ENCODE results near the gene COA7. TPM values are rescaled to one million over a fixed set of nuclear protein-coding genes. Genes with fewer than 3 reads are reported as not detected.

COA7 gene
- total RNA-seq, 1 experiment from 2014 or later = 13.0 TPM

- H3K9ac ChIP-seq (ENCODE audit: low read length) = no peak overlapping the region; the same call in 1 of the 2 replicates
- ChIA-PET CTCF (interaction anchor here (0.5 kb wide), 1 partner anchor 28 kb away, joined by 12 read pairs; no protein-coding TSS in a partner anchor), POLR2A (ENCODE audit: unreplicated experiment) (no interaction called here)
- H3K79me2 ChIP-seq (ENCODE audit: low read length) = no peaks in the 10 kb centered on the region
- no peaks in the 10 kb centered on the region for H4K20me1 ChIP-seq (ENCODE audit: low read length)
- H3K36me3 ChIP-seq (ENCODE audit: low read depth, low read length) = no peaks in the 10 kb centered on the region
- BruUV-seq (replicated peaks) = no TSS peak
- H3F3A ChIP-seq (ENCODE audit: low read length, unreplicated experiment) = no peaks in the 10 kb centered on the region
- peak overlapping the region; percentile 72 for H3K27ac ChIP-seq (ENCODE audit: low read length)
- intact Hi-C loops (cut with micrococcal nuclease) = no loop called here
- peak; percentile 20 for DNase-seq
- no peak for ATAC-seq
- no peaks in the 10 kb centered on the region for H3K9me2 ChIP-seq (replicated peaks; ENCODE audit: low read length)
- peaks cover 28% of the 10 kb centered on the region for H3K4me1 ChIP-seq (ENCODE audit: insufficient read depth, low read length)
- H3K4me3 ChIP-seq (ENCODE audit: low read length) = no peak overlapping the region
- no peak overlapping the region for H2AFZ ChIP-seq (ENCODE audit: low read length)
- TF ChIP-seq EZH2phosphoT487 (IDR thresholded peaks at IDR 0.05; ENCODE audit: borderline replicate concordance, low read length) = no peak
- no peaks in the 10 kb centered on the region for H3K27me3 ChIP-seq (ENCODE audit: low read length)
- no peaks in the 10 kb centered on the region for H3K9me3 ChIP-seq (ENCODE audit: low read length)
- peak overlapping the region; percentile 47 for H3K4me2 ChIP-seq (ENCODE audit: low read length)
Observed at GRCh38 chr1:52659851-52660596, 38.1 kb downstream of the COA7 start.

- Histone ChIP-seq H3K9ac (ENCODE audit: low read length) (no peak overlapping the region; the same call in 1 of the 2 replicates), H3K4me1 (ENCODE audit: insufficient read depth, low read length) (peaks cover 28% of the 10 kb centered on the region), H3K79me2 (ENCODE audit: low read length) (no peaks in the 10 kb centered on the region), H3F3A (ENCODE audit: low read length, unreplicated experiment) (no peaks in the 10 kb centered on the region), H3K4me3 (ENCODE audit: low read length) (no peak overlapping the region), H3K9me2 (replicated peaks; ENCODE audit: low read length) (no peaks in the 10 kb centered on the region), H2AFZ (ENCODE audit: low read length) (no peak overlapping the region), H3K4me2 (ENCODE audit: low read length) (peak overlapping the region; percentile 47), H3K9me3 (ENCODE audit: low read length) (no peaks in the 10 kb centered on the region), H3K36me3 (ENCODE audit: low read depth, low read length) (no peaks in the 10 kb centered on the region), H3K27ac (ENCODE audit: low read length) (peak overlapping the region; percentile 72), H3K27me3 (ENCODE audit: low read length) (no peaks in the 10 kb centered on the region), H4K20me1 (ENCODE audit: low read length) (no peaks in the 10 kb centered on the region)
- CTCF ChIA-PET = no interaction called here
- POLR2A ChIA-PET (ENCODE audit: unreplicated experiment) = no interaction called here
- no peak for TF ChIP-seq EZH2phosphoT487 (IDR thresholded peaks at IDR 0.05; ENCODE audit: borderline replicate concordance, low read length)
- TF ChIP-seq EZH2 (IDR thresholded peaks at IDR 0.05; ENCODE audit: low read length, unreplicated experiment) = no peak
- TF ChIP-seq, protein P1, sequence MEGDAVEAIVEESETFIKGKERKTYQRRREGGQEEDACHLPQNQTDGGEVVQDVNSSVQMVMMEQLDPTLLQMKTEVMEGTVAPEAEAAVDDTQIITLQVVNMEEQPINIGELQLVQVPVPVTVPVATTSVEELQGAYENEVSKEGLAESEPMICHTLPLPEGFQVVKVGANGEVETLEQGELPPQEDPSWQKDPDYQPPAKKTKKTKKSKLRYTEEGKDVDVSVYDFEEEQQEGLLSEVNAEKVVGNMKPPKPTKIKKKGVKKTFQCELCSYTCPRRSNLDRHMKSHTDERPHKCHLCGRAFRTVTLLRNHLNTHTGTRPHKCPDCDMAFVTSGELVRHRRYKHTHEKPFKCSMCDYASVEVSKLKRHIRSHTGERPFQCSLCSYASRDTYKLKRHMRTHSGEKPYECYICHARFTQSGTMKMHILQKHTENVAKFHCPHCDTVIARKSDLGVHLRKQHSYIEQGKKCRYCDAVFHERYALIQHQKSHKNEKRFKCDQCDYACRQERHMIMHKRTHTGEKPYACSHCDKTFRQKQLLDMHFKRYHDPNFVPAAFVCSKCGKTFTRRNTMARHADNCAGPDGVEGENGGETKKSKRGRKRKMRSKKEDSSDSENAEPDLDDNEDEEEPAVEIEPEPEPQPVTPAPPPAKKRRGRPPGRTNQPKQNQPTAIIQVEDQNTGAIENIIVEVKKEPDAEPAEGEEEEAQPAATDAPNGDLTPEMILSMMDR (conservative IDR thresholded peaks at IDR 0.05; ENCODE audit: low read depth, low read length) = no peak
- intact Hi-C loops (cut with micrococcal nuclease) = no loop called here
- ATAC-seq (peak; percentile 25), DNase-seq (peak; percentile 86)
- BruUV-seq (replicated peaks) = no TSS peak
Observed at GRCh38 chr1:52659356-52659755, 38.8 kb downstream of the COA7 start.

- TF ChIP-seq EZH2phosphoT487 (IDR thresholded peaks at IDR 0.05; ENCODE audit: borderline replicate concordance, low read length) (no peak), EZH2 (IDR thresholded peaks at IDR 0.05; ENCODE audit: low read length, unreplicated experiment) (no peak)
- TF ChIP-seq, protein P1 (conservative IDR thresholded peaks at IDR 0.05; ENCODE audit: low read depth, low read length) = no peak
- CTCF ChIA-PET = no interaction called here
- H3K27me3 ChIP-seq (ENCODE audit: low read length) = no peaks in the 10 kb centered on the region
Observed at GRCh38 chr1:52658795-52659194, 39.4 kb downstream of the COA7 start.

More at GRCh38 chr1:52658795-52659194, 39.4 kb downstream of the COA7 start:
- H3K79me2 ChIP-seq (ENCODE audit: low read length) = no peaks in the 10 kb centered on the region
- H2AFZ ChIP-seq (ENCODE audit: low read length) = no peak overlapping the region
- ATAC-seq (no peak), DNase-seq (peak; percentile 57)
- 0 out of 2 replicates have a peak overlapping the region, but pooled peaks have one; percentile 47 for H3K4me2 ChIP-seq (ENCODE audit: low read length)
- intact Hi-C loops (cut with micrococcal nuclease) = no loop called here
- no peaks in the 10 kb centered on the region for H3K9me2 ChIP-seq (replicated peaks; ENCODE audit: low read length)
- no TSS peak for BruUV-seq (replicated peaks)
- no peaks in the 10 kb centered on the region for H3K9me3 ChIP-seq (ENCODE audit: low read length)
- peaks cover 28% of the 10 kb centered on the region for H3K4me1 ChIP-seq (ENCODE audit: insufficient read depth, low read length)
- H3K27ac ChIP-seq (ENCODE audit: low read length) = peak overlapping the region; percentile 72
- no peak overlapping the region for H3K9ac ChIP-seq (ENCODE audit: low read length)
- H4K20me1 ChIP-seq (ENCODE audit: low read length) = no peaks in the 10 kb centered on the region
- POLR2A ChIA-PET (ENCODE audit: unreplicated experiment) = no interaction called here
- H3K4me3 ChIP-seq (ENCODE audit: low read length) = no peak overlapping the region
- no peaks in the 10 kb centered on the region for H3F3A ChIP-seq (ENCODE audit: low read length, unreplicated experiment)
- H3K36me3 ChIP-seq (ENCODE audit: low read depth, low read length) = no peaks in the 10 kb centered on the region
